ENCODE results near the gene HDAC11.

HDAC11 gene

DNA sequence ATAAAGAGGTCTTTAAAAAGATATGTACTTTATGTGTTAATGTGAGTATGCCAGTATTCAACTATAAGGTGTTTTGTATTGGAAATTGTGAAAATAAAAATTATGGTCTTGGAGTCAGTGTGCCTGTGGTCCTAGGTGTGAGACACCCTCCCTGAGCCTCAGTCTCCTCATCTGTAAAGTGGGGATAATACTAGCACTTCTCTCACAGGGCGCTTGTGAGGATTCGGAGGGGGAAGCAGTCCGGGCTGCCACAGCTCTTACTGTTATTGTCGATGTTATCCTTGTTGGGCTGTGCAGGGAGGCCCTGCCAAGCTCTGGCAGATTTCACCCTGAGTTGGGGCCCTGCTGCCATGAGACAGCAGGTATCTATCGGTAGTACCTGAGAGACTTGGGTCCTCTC, 42.1 kb downstream of the HDAC11 start:
- DNase-seq (ENCODE audit: low read depth, low spot score): no peak

DNA sequence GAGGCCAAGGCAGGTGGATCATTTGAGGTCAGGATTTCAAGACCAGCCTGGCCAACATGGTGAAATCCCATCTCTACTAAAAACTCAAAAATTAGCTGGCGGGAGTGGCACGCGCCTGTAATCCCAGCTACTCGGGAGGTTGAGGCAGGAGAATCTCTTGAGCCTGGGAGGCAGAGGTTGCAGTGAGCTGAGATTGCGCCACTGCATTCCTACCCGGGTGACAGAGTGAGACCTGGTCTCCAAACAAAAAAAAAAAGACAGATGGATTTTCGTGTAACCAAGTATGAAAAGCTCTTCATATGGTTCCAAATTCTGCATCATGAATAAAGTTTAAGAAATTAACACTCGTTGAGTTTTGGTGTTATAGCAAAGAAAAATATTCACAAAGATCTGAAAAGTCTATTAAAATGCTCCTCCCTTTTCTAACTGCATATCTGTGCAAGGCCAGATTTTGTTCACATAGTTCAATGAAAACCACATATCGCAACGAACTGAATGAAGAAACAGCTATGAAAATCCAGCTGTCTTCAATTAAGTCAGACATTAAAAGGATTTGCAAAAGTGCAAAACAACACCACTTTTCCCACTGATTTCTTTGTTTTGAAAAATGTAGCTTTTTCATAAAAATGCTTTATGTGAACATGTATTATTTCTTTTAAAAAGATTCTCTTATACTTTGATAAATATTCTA, 45.0 kb downstream of the HDAC11 start:
- DNase-seq (ENCODE audit: low read depth, low spot score): no peak

DNA sequence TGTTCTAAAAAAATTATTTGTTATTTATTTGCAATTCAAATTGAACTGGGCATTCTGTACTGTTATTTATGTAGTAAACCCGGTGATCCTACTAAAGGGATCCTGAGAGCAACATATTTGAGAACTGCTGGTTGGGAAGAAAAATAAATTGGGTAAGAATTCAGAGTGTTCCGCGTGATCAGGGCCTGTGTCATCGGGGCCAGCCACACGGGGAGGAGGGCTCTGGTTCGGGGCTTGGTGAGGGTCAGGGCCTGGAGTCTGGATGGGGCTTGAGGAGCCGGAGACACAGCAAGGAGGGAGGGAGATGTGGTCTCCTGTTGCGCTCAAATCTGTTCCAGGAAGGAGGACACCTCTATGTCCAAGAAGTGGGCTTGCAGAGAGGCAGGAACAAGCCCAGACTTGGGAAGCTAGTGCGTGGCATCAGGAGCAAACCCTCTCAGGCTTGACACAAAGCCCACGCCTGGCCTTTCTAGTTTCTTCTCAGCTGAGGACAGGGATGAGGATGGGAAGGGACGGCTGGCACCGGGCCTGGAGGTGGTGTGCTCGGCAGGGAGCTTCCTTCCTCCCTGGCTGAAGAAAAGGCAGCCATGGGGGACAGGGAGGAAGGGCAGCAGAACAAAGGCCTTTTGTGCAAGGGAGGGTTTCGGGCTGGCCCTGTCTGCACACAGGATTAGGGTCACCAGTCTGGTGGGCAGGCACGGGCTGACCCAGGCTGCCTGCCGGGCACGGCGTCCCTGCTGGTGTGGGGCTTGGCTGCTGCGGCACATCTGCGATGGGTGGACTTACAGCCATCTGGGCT, 45.9 kb downstream of the HDAC11 start:
- no peak for DNase-seq (ENCODE audit: low read depth, low spot score)

DNA sequence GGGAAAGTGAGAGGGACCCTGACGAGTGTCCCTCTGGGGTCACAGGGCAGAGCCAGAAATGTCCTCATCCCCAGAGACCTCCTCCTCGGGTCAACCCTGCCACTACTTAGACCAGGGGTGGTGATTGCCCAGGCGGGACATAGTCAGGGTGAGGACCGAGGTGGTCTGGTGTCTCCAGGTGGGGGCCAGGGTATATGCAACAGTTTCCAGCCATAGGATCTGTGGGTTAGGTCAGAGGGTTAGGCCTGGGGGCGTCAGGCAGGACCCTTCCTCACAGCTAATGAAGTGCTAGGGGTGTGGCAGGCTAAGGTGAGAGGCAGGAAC, 46.5 kb downstream of the HDAC11 start:
- no peak for DNase-seq (ENCODE audit: low read depth, low spot score)

DNA sequence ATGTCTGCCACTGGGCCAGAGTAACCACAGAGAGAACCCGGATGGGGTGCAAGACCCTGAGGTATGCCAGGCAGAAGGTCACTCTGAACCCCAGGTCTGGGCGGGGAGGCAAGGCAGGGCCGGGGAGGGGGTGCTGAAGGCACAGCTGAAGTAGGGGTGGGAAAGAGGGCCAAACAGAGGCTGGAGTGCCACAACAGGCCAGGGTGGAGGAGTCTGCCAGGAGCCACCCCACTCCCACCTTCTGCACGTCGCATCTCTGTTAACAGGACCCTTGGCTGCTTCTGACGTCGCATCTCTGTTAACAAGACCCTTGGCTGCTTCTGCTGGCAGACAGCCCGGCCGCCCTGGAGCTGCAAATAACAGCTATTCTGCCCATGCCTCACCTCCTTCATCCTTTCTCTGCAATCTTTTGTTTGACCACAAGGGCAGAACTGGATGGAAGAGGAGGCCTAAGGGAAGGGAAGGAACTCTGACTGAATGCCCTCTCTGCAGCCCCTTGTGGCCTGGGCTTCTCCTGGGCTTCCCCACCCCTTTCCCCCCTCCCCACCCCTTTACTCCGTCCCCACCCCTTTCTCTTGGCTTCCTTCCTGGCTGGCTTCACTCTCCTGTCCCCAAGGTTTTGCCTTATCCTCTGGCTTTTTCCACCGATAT, 48.2 kb downstream of the HDAC11 start:
- DNase-seq (ENCODE audit: low read depth, low spot score): no peak

DNA sequence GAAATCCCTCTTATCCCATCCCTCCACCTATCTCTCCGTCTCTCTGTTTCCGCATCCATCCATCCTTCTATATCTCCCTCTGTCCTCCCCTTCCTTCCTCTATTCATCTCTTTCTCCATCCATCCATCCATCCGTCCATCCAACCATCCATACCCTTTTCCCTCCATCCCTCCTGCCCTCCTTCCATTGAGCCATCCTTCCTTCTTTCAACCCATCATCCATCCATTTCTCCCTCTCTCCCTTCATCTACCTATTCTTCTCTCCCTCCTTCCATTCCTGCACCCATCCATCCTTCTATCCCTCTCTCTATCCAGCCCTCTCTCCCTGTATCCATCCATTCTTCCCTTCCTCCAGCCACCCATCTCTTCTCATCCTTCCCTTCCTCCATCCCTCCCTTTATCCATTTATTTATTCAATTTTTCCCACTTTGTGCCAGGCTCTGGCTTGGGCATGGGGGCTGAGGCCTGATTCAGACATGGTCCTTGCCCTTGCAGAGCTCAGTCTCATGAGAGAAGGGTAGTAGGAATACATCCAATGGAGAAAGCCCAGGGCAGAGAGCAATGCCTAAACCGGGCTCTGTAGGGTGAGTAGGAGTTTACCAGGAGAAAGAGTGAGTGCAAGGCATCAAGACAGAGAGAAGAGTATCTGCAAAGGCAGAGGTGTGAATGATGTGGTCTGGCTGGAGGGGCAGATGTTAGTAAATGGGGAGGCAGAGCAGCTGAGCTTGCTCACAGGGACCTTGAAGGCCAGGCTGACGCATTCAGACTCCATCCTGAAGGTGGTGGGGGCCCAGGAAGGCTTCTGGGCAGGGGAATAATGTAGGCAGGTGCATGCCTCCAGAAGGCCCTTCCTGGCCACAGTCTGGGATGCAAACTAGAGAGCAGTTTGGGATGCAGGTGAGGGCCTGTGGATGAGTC, 49.3 kb downstream of the HDAC11 start:
- no peak for DNase-seq (ENCODE audit: low read depth, low spot score)

DNA sequence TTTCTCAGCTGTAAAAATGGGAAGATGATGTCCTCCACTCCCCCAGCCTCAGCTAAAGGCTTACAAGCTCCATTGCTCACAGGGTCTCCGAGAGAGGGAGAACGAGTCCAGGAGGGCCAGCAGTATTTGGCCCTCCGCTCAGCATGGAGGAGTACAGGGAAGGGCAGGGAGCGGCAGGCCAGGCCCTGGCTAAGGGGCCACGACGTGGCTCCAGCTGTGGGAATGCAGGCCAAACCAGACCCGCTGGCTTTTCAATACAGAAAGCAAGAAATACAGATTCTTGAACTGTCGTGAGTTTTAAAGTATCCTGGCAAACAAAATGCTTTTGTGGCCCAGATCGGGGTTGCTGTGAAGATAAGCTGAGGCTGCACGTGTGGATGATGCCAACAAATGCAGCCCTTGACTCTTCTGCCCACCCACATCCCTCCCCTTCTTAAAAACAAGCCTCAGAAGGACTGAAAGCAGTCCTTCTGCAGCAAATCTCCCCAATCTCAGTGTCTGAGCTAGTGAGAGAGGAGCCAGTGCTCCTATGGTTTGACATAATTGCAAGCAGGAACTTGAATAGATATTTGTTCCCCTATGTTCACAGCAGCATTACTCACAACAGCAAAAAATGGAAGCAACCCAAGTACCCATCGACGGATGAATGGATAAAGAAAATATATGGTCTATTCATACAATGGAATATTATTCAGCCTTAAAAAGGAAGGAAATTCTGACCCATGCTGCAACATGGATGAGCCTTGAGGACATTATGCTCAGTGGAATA, 50.3 kb downstream of the HDAC11 start:
- no peak for DNase-seq (ENCODE audit: low read depth, low spot score)

DNA sequence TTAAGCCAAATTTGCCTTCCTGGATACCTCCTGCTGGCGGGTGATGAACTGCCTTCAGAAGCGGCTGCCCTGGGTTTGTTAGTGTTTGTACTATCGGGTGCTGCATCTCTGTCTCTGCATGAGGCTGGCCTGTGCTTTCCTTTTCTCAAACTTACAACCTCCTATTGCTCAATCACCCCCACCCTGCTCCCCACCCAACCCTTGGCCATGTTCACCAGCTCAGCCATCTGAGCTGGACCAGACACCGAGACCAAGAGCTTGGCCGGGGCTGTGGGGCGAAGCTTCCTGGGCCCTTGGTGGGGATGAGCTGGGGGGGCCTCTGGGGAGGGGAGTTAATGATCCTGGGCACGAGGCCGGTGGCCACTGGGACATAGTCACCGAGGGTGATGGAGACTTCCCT, 52.0 kb downstream of the HDAC11 start:
- DNase-seq (ENCODE audit: low read depth, low spot score): no peak

DNA sequence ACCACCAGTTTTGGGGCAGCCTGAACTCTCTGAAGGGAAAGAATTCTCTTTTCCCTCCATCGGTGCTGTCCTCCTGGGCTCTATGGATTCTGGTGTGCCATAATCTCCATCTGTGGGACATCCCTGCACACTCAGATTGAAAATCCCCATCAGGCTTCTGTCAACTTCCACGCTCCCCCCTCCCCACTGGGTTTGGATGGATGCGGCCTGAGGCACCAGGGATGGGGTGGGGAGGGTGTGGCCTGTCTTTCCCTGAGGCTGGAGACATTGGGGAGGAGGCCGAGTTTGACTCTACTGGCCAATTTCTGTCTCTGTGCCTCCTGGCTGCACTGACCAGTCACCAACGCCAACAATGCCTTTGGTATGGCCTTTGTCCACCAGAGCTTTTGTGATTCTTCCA, 52.5 kb downstream of the HDAC11 start:
- no peak for DNase-seq (ENCODE audit: low read depth, low spot score)

DNA sequence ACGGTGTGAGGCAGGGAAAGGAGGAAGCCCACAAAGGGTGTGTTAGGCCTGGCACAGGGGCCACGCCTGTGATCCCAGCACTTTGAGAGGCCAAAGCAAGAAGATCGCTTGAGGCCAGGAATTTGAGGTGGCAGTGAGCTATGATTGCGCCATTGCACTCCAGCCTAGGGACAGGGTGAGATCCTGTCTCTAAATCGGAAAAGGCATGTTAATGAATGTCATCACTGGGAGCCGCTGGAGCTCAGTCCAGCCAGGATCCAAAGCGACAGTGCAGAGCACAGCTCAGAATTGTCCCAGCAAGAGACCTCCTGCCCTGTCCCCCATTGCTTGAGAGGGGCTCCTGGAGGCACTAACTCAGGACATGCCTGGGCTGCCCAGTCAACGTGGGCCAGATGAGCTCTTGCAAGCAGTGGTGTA, 53.8 kb downstream of the HDAC11 start:
- no peak for DNase-seq (ENCODE audit: low read depth, low spot score)

DNA sequence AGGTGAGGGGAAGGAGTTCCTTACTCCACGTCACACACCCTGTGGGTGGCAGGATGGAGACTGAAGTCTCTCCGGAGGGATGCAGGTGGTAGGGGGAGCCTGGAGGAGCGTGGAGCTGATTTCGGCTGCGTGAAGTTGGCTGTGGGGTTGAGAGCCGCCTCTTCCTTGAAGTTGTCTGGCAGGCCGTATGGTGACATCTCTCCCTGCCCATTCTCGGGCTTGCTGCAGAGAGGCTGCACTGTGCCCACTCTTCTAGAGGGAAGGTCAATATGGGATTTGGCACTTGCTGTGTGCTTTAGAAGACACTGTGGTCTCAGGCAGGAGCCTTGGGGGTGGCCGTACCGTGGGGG, 55.4 kb downstream of the HDAC11 start:
- DNase-seq (ENCODE audit: low read depth, low spot score): no peak

DNA sequence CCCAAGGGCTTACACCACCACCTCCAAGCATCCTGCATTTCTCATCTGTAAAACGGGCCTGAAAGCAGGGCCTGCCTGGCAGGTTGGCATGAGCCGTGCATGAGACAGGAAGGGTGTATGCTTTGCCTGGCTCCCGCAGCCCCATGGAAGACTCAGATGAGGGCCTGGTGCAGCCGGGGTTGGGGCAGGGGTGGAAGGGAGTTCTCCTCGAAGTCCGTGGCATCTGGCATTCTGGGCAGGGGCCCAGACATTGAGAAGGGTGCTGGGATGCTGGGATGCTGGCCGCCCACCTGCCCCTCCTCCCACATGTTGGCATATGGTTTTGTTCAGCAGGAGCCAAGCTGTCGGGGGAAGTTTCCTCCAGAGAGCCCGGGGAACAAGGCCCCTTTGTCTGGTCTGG, 55.8 kb downstream of the HDAC11 start:
- no peak for DNase-seq (ENCODE audit: low read depth, low spot score)

DNA sequence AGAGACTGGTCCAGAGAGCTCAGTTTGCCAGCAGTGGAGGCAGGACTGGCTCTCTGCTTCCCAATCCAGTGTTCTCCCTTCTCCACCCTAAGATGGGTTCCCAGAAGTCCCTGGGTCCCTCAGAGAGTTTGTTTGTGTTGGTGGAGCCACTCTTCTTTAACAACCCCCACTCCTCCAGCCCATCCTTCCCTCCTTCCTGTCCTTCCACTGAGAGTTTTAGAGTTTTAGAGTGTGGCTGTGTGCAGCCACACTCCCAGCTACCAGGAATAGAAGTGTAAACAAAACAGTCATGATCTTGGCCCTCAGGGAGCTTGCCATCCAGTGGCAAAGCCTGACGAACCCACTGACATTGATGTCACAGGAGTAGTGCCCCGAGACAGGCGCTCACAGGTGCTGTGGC, 56.3 kb downstream of the HDAC11 start:
- DNase-seq (ENCODE audit: low read depth, low spot score): no peak

DNA sequence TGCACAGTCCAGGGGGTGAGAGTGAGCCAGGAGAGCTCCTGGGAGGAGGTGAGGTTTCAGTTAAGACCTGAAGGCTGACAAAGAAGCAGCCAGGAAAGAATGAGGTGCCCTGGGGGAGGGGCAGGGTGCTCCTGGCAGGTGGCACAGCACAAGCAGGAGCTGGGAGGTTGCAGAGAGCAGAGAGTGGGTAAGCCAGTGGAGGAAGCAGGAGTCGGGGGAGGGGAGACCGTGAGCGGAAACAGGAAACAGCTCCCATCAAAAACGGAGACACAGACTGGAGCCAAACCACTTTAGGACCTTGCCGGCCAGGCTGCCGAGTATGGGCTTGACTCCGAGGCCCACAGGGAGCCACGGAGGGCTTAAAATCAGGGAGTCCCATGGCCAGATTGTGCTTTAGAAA, 56.7 kb downstream of the HDAC11 start:
- no peak for DNase-seq (ENCODE audit: low read depth, low spot score)

DNA sequence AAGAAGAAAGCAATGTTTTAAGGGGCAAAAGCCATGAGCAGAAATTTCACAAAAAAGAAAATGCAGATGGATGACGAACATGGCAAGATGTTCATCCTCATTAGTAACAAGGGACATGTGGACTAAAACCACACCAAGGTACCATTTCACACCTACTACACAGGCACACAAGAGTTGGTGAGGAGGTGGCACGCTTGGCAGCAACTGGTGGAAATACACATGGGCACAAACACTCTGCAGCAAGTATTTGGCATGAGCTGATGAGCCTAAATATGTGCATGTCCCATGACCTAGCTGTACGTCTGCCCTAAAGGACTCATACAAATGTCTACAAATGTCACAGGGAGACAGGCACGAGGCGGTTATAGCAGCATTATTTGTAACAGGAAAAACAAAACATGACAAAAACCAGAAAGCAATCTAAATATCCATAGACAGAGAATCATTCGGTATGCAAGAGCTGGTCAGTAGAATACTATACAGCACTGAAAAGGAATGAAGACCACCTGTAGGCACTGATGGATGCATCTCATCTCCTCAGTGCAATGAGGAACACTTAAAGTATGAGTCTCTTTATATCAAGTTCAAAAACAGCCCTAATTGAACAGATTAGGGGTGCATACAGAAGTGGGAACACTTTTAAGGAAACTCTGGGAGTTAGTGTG, 57.3 kb downstream of the HDAC11 start:
- DNase-seq (ENCODE audit: low read depth, low spot score): no peak

DNA sequence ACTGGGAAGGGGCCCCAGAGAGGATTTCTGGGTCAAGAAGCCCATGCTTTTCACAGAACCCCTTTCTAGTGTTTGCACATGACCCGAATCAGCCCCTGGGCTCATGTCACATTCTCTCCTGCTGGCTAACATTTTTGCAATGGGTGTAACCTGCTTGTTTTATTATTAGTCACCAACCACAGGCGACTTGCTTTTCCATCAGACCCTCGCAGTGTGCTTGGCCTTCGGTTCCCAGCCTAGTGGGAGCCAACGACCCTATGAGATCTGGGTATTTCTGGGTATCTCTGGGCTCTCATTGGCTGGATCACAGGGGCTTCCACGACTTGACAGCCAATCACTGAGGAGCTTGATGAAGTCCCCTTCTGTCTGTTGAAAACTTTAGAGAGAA, 57.8 kb downstream of the HDAC11 start:
- DNase-seq (ENCODE audit: low read depth, low spot score): no peak

DNA sequence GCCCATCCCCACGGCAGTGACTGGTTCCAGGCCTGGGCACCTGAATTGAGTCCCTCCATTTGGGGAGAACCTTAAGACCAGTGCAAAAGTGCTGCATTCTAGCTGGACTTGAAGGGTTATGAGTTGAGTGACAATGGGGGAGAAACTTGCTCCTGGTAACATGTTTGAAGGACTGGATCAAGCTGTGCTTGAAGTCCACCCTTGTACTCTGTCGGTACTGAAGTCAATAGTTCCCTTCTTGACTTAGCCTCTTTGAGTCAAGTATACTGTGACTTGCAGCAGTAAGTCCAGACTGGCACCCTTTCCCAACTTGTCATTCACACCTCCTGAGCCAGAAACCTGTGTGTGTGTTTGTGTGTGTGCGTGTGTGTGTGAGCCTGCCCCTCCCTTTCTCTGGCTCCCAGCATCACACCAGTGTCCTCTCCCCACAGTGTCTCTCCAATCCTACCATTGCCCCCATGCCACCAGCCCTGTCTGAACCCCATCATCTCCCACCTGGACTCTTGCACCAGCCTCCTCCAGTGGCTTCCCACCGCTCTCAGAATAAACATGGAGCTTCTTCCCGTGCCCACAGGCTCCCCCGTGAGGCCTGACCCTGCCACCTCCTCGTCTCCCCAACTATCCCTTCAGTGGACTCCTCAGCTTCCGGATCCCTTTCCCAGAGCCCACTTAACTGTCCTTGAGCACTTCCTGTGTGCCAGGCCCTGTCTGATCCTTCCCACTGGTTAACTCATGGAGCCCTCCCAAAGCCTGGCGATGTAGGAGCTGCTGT, 58.6 kb downstream of the HDAC11 start:
- no peak for DNase-seq (ENCODE audit: low read depth, low spot score)

DNA sequence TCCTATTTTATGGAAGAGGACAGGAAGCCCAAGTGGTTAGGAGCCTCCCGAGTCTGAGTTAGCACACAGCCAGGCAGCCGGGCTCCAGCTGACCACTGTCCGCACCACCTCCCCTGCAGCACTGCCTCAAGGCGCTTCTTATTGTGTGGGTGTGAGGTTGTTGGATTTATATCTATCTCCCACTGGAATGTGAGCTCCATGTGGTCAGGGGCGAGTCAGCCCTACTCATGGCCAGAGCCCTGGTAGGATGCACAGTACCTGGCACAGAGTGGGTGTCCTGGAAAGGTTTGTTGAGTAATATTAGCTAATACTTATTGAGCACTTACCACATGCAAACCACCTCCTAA, 59.2 kb downstream of the HDAC11 start:
- DNase-seq (ENCODE audit: low read depth, low spot score): no peak

DNA sequence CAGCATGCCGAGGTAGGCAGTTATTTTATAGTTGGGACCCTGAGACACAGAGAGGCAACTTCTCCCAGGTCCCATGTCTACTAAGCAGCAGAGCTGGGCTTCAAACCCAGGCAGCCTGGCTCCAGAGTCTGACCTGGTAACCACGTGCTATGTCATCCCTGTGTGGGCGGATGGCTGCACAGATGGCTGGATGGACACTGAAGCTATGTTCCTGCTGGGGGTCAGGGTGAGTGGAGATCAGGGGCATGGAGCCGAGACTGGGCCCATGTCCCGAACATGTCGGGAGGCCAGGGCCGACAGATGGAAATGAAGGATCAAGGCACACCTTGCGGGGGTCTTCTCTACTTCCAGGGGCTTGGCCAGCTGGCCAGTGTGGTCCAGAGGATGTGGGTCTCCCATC, 59.6 kb downstream of the HDAC11 start:
- no peak for DNase-seq (ENCODE audit: low read depth, low spot score)
